ENCODE measurements around the gene NINJ1. TPM values are rescaled to one million over a fixed set of nuclear protein-coding genes. Genes with fewer than 3 reads are reported as not detected.

The NINJ1 gene
- total RNA-seq, 4 donors from 2014 or later = 47.0 to 56.8 (median 54.5) TPM

DNA sequence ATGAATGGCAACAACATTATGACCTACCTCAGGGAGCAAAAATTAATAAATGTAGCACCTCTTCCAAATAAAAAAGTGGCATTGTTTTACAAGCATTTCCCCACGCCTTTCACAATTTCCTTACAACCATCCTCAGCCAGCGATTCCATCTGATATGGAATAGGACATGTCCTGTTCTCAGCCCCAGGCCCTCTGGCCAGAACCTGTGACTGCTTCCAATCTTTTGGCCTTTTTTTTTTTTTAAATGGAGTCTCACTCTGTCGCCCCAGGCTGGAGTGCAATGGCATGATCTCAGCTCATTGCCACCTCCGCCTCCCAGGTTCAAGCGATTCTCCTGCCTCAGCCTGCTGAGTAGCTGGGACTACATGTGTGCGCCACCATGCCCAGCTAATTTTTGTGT, 33.1 kb upstream of the NINJ1 start:
- DNase-seq = no peak
- H3K27me3 ChIP-seq = no peaks in the 10 kb centered on the region
- TF ChIP-seq POLR2A (IDR thresholded peaks at IDR 0.05) = no peak
- TF ChIP-seq, protein P1, sequence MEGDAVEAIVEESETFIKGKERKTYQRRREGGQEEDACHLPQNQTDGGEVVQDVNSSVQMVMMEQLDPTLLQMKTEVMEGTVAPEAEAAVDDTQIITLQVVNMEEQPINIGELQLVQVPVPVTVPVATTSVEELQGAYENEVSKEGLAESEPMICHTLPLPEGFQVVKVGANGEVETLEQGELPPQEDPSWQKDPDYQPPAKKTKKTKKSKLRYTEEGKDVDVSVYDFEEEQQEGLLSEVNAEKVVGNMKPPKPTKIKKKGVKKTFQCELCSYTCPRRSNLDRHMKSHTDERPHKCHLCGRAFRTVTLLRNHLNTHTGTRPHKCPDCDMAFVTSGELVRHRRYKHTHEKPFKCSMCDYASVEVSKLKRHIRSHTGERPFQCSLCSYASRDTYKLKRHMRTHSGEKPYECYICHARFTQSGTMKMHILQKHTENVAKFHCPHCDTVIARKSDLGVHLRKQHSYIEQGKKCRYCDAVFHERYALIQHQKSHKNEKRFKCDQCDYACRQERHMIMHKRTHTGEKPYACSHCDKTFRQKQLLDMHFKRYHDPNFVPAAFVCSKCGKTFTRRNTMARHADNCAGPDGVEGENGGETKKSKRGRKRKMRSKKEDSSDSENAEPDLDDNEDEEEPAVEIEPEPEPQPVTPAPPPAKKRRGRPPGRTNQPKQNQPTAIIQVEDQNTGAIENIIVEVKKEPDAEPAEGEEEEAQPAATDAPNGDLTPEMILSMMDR (IDR thresholded peaks at IDR 0.05) = no peak
- peak overlapping the region in 2 of 4 donors; percentile 52 to 64 for H3K27ac ChIP-seq
- H3K9me3 ChIP-seq = no peaks in the 10 kb centered on the region
- no peak overlapping the region for H3K4me3 ChIP-seq
- no peaks in the 10 kb centered on the region for H3K36me3 ChIP-seq
- no peaks in the 10 kb centered on the region for H3K4me1 ChIP-seq

DNA sequence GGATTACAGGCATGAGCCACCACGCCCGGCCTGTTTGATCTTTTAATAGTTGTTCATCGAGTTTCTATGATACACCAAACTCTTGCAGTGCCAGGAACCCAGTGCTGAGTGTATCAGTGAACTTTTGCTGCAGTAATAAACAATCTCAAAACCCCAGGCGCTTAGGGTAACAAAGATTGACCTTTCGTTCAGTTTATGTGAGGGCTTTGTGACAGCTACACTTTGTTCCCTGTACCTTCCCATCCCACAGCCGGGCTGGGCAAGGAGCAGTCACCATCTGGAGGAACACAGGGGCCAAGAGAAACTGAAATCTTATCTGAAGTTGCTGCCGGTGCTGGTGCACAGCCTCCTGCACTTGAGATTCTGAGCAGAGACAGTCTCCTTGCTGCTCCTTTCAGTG, 32.6 kb upstream of the NINJ1 start:
- no peak overlapping the region for H3K4me3 ChIP-seq
- no peaks in the 10 kb centered on the region for H3K4me1 ChIP-seq
- H3K27ac ChIP-seq = peak overlapping the region in 2 of 4 donors; percentile 52 to 64
- DNase-seq = peak in 2 of 3 donors; percentile 63 to 64
- no peaks in the 10 kb centered on the region for H3K9me3 ChIP-seq
- no peaks in the 10 kb centered on the region for H3K36me3 ChIP-seq
- TF ChIP-seq, protein P1 (IDR thresholded peaks at IDR 0.05) = no peak
- no peak for TF ChIP-seq POLR2A (IDR thresholded peaks at IDR 0.05)
- no peaks in the 10 kb centered on the region for H3K27me3 ChIP-seq

DNA sequence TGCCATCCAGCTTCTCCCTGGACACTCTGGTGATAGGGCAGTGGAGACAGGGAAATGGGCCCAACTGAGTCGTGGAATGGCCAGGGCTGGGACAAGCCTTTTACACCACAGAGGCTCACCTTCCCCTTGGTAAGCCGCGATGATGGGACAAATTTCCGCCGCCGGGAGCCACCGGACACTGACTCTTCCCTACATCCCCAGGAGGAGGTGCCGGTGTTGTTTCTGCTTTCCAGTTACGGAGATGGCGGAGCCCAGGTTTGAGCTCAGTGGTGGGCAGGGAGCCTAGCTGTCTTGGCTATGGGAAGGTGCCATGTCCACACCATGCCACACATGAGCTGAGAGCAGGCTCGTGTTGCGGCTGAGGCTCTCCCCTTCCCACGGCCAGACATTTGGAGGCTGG, 30.0 kb upstream of the NINJ1 start:
- no peaks in the 10 kb centered on the region for H3K9me3 ChIP-seq
- DNase-seq = no peak
- no peak overlapping the region for H3K27ac ChIP-seq
- H3K4me1 ChIP-seq = peaks cover 0 to 7% (median 2%) of the 10 kb centered on the region in 4 donors
- H3K27me3 ChIP-seq = no peaks in the 10 kb centered on the region
- TF ChIP-seq, protein P1 (IDR thresholded peaks at IDR 0.05) = no peak
- TF ChIP-seq POLR2A (IDR thresholded peaks at IDR 0.05) = no peak
- no peaks in the 10 kb centered on the region for H3K36me3 ChIP-seq
- H3K4me3 ChIP-seq = no peak overlapping the region

DNA sequence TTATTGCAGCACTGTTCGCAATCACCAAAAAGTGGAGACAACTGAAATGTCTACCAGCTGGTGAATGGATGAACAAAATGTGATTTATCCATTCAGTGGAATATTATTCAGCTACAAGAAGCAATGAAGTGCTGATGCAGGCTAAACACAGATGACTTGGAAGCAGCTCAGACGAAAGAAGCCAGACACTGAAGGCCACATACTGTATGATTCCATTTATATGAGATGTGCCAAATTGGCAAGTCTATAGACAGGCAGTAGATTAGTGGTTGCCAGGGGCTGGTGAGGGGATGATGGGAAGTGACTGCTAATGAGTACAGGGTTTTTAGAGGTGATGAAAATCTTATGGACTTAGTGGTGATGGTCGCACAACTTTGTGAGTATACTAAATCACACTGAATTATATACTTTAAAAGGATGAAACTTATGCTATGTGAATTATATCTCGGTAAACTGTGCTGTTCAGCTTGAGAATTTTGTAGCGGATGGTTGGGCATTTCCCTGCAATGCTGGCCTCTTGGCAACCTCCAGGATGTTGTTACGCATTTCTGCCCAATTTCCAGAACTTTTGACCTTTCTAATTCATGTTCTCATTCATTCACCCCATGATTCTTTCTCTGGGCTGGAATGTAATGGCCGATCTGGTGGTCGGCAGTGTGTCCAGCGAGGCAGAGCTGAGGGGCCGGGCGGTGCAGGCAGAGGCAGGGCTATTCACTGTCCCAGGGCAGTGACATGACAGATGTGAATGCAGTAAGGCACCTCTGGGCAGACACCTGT, 27.9 kb upstream of the NINJ1 start:
- Histone ChIP-seq H3K27me3 (no peaks in the 10 kb centered on the region), H3K36me3 (no peaks in the 10 kb centered on the region), H3K4me3 (no peak overlapping the region), H3K9me3 (no peaks in the 10 kb centered on the region), H3K27ac (no peak overlapping the region), H3K4me1 (peaks cover 0 to 7% (median 2%) of the 10 kb centered on the region in 4 donors)
- no peak for DNase-seq
- TF ChIP-seq POLR2A (IDR thresholded peaks at IDR 0.05) = no peak
- TF ChIP-seq, protein P1 (IDR thresholded peaks at IDR 0.05) = no peak

DNA sequence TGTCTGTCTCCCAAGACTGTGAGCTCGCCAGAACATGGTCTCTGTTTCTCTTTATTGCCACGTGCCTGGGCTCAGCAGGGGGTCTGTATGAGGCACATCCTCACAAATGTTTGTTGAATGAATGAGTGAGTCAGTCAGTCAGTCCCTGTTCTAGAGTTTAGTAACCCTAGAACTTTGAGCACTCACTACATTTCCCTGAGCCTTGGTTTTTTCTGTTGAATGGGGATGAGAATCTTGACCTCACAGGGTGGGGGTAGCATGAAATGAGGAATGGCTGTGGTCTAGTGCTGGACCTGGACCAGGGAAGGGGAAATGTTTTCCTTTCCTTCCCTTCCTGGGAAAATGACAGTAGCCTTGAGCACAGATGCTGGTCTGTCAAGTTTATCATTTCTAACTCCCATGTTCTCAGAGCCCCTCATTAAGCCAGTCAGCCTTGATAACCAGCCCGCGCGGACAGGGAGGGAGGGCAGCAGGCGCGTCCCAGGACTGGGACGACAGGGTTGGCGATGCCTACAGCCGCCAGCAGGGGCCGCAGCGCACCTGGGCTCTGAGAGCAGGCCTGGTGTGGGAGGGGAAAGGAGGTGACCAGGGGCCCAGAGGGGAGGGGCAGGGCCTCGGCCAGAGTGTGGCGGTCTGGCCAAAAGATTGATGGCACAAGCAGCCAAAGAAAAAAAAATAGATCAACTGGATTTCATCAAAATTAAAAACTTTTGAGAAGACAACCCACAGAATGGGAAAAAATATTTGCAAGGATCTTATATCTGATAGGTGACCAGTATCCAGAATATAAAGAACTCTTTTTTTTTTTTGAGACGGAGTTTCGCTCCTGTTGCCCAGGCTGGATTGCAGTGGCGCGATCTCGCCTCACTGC, 25.8 kb upstream of the NINJ1 start:
- Histone ChIP-seq H3K9me3 (no peaks in the 10 kb centered on the region), H3K4me3 (no peak overlapping the region), H3K4me1 (peaks cover 0 to 7% (median 2%) of the 10 kb centered on the region in 4 donors), H3K27me3 (no peaks in the 10 kb centered on the region), H3K36me3 (no peaks in the 10 kb centered on the region), H3K27ac (no peak overlapping the region)
- peak; percentile 72 to 90 (median 90) for DNase-seq
- TF ChIP-seq POLR2A (IDR thresholded peaks at IDR 0.05) = no peak
- TF ChIP-seq, protein P1 (IDR thresholded peaks at IDR 0.05) = peak; percentile 73 to 98 (median 96)

All from Peyer's patch (tissue), 4 donors.